ENCODE results near the gene RBMS3.
A peak's percentile ranks its signal among the peaks of the same experiment; 100 is the strongest.

RBMS3 gene

DNA sequence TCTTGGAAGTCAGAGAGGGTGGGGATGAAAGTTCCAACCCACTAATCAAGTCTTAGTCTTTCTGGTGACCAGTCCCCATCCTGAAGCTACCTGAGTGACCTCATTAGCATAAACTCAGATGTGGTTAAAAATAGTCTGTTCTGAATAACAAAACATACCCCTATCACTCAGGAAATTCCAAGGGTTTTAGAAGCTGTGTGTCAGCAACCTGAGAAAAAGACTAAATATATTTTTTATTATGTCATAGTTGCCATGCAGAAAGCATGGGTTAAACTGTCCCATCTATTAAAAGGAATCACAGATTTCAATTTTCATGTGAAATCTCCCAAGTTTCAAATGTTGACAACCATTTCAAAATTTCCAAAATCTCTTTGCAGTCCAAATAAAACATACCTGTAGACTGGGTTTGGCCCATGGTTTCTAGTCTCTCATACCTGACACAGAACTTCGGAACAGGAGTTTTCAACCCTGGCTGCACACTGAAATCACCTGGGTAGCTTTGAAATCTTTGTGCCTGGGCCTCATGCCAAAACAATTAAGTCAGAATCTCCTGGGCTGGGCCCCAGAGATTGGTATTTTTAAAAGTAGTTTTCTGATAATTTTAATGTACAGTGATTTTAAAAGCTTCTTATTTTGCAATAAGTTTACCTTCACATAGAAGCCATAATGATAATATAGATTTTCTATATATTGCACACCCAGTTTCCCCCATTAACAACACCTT, 476.3 kb downstream of the RBMS3 start:
- no peak overlapping the region for H3K27ac ChIP-seq (ENCODE audit: low read depth, low read length)
- no peaks in the 10 kb centered on the region for H3K36me3 ChIP-seq (ENCODE audit: control insufficient read depth in 1 of 2, insufficient read depth in 2 of 2, low read length in 2 of 2)
- H3K9ac ChIP-seq (ENCODE audit: low read depth in 1 of 2, low read length in 2 of 2), result no peak overlapping the region
- H3K27me3 ChIP-seq (ENCODE audit: control insufficient read depth in 1 of 2, insufficient read depth in 2 of 2, low read length in 2 of 2), result no peaks in the 10 kb centered on the region
- no peak overlapping the region for H3K4me3 ChIP-seq (ENCODE audit: low read depth in 1 of 2, low read length in 2 of 2)
- peaks cover 5 to 10% of the 10 kb centered on the region in 2 donors for H3K4me1 ChIP-seq (ENCODE audit: control insufficient read depth in 1 of 2, insufficient read depth in 2 of 2, low read length in 2 of 2)
- H3K9me3 ChIP-seq (ENCODE audit: control insufficient read depth in 1 of 2, low read length in 2 of 2), result no peaks in the 10 kb centered on the region

DNA sequence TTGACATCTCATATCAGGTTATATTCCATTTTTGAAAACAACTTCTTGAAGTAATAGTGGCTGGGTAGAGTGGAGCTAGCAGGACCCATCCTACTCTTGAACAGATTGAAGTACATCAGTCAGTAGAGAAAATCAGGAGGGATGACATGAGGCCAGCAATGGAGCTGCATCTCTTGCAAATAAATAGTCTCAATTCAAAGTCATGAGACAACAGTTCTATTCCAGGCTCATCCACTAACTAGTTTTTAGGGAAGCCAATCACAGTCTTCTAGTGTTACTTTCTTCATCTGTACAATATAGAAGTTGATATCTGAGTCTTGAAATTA, 477.2 kb downstream of the RBMS3 start:
- Histone ChIP-seq H3K9ac (ENCODE audit: low read depth in 1 of 2, low read length in 2 of 2) (no peak overlapping the region), H3K4me1 (ENCODE audit: control insufficient read depth in 1 of 2, insufficient read depth in 2 of 2, low read length in 2 of 2) (peaks cover 5 to 10% of the 10 kb centered on the region in 2 donors), H3K9me3 (ENCODE audit: control insufficient read depth in 1 of 2, low read length in 2 of 2) (no peaks in the 10 kb centered on the region), H3K27me3 (ENCODE audit: control insufficient read depth in 1 of 2, insufficient read depth in 2 of 2, low read length in 2 of 2) (no peaks in the 10 kb centered on the region), H3K27ac (ENCODE audit: low read depth, low read length) (no peak overlapping the region), H3K4me3 (ENCODE audit: low read depth in 1 of 2, low read length in 2 of 2) (no peak overlapping the region), H3K36me3 (ENCODE audit: control insufficient read depth in 1 of 2, insufficient read depth in 2 of 2, low read length in 2 of 2) (no peaks in the 10 kb centered on the region)

DNA sequence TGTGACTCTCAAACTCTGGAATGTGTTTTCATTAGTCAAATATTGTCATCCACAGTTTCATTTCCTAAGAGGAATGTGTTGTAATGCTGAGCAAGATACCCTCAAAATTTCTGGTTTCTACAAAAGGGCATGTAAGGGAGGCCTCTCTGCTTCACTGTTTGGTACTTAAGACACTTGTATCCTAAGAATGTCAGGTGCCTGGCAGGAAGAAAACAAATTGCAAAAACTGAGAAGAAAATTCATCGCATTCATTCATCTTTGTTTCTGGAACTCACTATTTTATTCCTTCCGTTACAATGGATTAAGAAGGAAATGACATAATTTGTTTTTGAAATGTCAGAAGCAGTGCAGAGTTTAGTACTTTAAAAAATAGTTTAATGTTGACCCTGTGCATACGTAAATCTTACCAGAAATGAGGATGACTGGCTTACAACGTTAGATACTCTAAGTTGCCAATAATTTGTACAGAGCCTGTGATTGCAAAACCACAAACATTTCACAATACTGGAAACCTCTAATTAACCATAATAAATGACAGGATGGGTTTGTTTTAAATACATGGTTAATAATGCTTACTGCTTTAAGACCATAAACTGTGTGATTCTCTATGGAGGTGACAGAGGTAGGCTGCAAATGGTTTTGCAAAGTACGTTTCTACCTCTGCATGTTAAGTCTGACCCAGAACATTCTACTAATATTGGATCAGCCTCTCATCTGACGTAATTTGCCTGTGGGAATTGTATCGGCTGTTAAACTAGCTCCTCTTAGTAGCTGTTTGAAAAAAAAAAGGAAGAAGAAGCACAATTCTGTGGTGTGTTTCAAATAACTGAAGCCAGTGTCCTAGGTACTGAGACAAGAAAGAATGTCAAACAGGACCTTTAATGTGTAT, 477.8 kb downstream of the RBMS3 start:
- peaks cover 5 to 10% of the 10 kb centered on the region in 2 donors for H3K4me1 ChIP-seq (ENCODE audit: control insufficient read depth in 1 of 2, insufficient read depth in 2 of 2, low read length in 2 of 2)
- H3K9me3 ChIP-seq (ENCODE audit: control insufficient read depth in 1 of 2, low read length in 2 of 2), result no peaks in the 10 kb centered on the region
- no peak overlapping the region for H3K4me3 ChIP-seq (ENCODE audit: low read depth in 1 of 2, low read length in 2 of 2)
- H3K9ac ChIP-seq (ENCODE audit: low read depth in 1 of 2, low read length in 2 of 2), result no peak overlapping the region
- no peaks in the 10 kb centered on the region for H3K27me3 ChIP-seq (ENCODE audit: control insufficient read depth in 1 of 2, insufficient read depth in 2 of 2, low read length in 2 of 2)
- peak overlapping the region; percentile 22 for H3K27ac ChIP-seq (ENCODE audit: low read depth, low read length)
- no peaks in the 10 kb centered on the region for H3K36me3 ChIP-seq (ENCODE audit: control insufficient read depth in 1 of 2, insufficient read depth in 2 of 2, low read length in 2 of 2)

DNA sequence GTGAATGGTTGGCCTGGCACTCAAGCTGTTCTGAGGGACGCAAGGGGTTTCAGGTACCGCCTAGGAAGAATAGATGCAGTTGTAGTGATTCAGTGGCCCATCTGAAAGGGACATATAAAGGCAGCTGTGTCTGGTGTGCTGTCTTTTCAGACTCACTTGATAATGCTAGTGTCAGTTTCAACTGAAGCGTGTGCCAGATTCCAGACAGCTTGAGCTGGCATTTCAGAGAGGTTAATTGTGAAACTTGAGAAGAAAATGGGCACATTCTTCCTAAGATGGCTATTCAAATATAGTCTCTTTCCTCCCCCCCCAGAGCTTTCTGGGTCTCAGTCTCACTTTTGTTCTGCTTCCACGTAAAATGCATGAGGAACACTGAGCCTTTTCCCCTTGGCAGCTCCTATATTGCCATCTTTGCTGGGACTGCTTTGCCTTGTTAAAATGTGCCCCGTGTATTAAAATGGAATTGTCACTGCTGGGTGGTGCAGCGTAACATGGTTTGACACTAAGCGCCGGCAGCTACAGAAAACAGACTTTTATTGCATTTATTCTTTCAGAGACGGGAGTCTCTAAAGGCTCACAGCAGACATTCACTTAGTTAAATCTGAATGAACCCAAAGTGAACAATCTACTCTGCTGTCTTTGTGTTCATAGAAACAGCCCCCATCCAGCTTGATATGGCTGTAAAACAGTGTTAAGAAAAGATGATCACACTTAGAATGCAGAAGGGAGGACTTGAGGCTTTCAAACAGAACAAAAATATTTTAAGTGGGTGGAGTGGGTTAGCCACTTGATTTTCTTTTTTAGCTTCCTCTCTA, 478.7 kb downstream of the RBMS3 start:
- H3K9me3 ChIP-seq (ENCODE audit: control insufficient read depth in 1 of 2, low read length in 2 of 2), result no peaks in the 10 kb centered on the region
- no peak overlapping the region for H3K4me3 ChIP-seq (ENCODE audit: low read depth in 1 of 2, low read length in 2 of 2)
- H3K9ac ChIP-seq (ENCODE audit: low read depth in 1 of 2, low read length in 2 of 2), result no peak overlapping the region
- peaks cover 5 to 10% of the 10 kb centered on the region in 2 donors for H3K4me1 ChIP-seq (ENCODE audit: control insufficient read depth in 1 of 2, insufficient read depth in 2 of 2, low read length in 2 of 2)
- no peaks in the 10 kb centered on the region for H3K27me3 ChIP-seq (ENCODE audit: control insufficient read depth in 1 of 2, insufficient read depth in 2 of 2, low read length in 2 of 2)
- H3K36me3 ChIP-seq (ENCODE audit: control insufficient read depth in 1 of 2, insufficient read depth in 2 of 2, low read length in 2 of 2), result no peaks in the 10 kb centered on the region
- H3K27ac ChIP-seq (ENCODE audit: low read depth, low read length), result peak overlapping the region; percentile 22

DNA sequence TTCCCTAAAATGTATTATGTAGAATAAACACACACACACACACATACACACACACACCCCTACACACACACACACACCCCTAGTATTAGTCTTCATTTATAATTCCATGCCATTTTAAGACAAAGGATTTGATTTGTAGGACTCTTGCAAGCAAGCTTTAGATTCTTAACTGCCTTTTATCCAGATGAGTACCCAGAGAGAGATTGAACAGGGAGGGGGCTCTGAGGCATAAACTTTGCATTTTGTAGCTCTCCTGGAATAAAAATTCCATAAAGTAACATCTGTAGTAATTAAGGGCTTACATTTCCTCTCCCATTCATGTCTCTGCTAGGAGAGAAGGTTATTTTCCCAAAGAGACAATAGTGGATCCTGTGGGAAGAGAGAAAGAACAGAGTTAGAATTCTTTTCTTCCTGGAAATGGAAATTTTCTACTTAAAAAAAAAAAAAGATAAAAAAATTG, 479.4 kb downstream of the RBMS3 start:
- Histone ChIP-seq H3K36me3 (ENCODE audit: control insufficient read depth in 1 of 2, insufficient read depth in 2 of 2, low read length in 2 of 2) (no peaks in the 10 kb centered on the region), H3K4me1 (ENCODE audit: control insufficient read depth in 1 of 2, insufficient read depth in 2 of 2, low read length in 2 of 2) (peaks cover 5 to 10% of the 10 kb centered on the region in 2 donors), H3K4me3 (ENCODE audit: low read depth in 1 of 2, low read length in 2 of 2) (no peak overlapping the region), H3K27me3 (ENCODE audit: control insufficient read depth in 1 of 2, insufficient read depth in 2 of 2, low read length in 2 of 2) (no peaks in the 10 kb centered on the region), H3K9ac (ENCODE audit: low read depth in 1 of 2, low read length in 2 of 2) (no peak overlapping the region), H3K9me3 (ENCODE audit: control insufficient read depth in 1 of 2, low read length in 2 of 2) (no peaks in the 10 kb centered on the region), H3K27ac (ENCODE audit: low read depth, low read length) (no peak overlapping the region)

DNA sequence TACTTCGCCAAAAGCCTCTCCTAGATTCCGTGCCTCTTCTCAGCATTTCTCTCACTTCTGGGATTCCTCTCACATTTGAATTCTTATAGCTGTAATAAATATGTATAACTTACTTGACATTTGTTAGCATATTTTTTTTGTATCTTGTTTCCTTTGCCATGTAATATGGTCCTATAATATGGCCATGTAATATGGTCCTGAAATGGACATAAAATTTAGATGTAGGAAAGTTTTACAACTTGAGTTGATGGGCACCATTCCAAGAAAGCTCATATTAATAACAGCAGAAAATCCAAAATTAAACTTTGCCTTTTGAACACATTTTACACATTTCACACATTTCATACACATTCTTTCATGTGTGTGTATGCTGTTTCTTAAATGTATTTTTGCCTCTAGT, 480.6 kb downstream of the RBMS3 start:
- Histone ChIP-seq H3K9ac (ENCODE audit: low read depth in 1 of 2, low read length in 2 of 2) (no peak overlapping the region), H3K4me3 (ENCODE audit: low read depth in 1 of 2, low read length in 2 of 2) (no peak overlapping the region), H3K9me3 (ENCODE audit: control insufficient read depth in 1 of 2, low read length in 2 of 2) (no peaks in the 10 kb centered on the region), H3K4me1 (ENCODE audit: control insufficient read depth in 1 of 2, insufficient read depth in 2 of 2, low read length in 2 of 2) (peaks cover 5 to 10% of the 10 kb centered on the region in 2 donors), H3K27me3 (ENCODE audit: control insufficient read depth in 1 of 2, insufficient read depth in 2 of 2, low read length in 2 of 2) (no peaks in the 10 kb centered on the region), H3K27ac (ENCODE audit: low read depth, low read length) (no peak overlapping the region), H3K36me3 (ENCODE audit: control insufficient read depth in 1 of 2, insufficient read depth in 2 of 2, low read length in 2 of 2) (no peaks in the 10 kb centered on the region)

DNA sequence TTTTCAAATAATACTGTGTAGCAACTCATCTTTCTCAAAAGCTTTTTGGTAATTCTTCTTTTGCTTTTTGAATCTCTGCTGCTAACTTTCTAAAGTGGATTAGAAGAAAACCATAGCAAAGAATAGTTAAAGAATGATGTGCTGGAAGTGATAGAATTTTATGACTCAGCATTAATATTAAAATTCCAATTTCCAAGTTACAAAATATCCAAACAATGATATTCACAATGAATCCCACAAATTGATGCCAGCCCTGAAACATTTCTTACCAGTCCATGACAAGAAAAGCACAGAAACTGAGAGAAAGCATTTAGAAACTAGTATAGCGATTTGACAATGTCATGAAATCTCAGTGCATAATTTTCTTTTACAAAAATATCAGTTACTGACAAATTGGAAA, 482.2 kb downstream of the RBMS3 start:
- no peak overlapping the region for H3K27ac ChIP-seq (ENCODE audit: low read depth, low read length)
- no peaks in the 10 kb centered on the region for H3K36me3 ChIP-seq (ENCODE audit: control insufficient read depth in 1 of 2, insufficient read depth in 2 of 2, low read length in 2 of 2)
- no peak overlapping the region for H3K9ac ChIP-seq (ENCODE audit: low read depth in 1 of 2, low read length in 2 of 2)
- no peaks in the 10 kb centered on the region for H3K9me3 ChIP-seq (ENCODE audit: control insufficient read depth in 1 of 2, low read length in 2 of 2)
- no peaks in the 10 kb centered on the region for H3K27me3 ChIP-seq (ENCODE audit: control insufficient read depth in 1 of 2, insufficient read depth in 2 of 2, low read length in 2 of 2)
- H3K4me1 ChIP-seq (ENCODE audit: control insufficient read depth in 1 of 2, insufficient read depth in 2 of 2, low read length in 2 of 2), result peaks cover 5 to 10% of the 10 kb centered on the region in 2 donors
- no peak overlapping the region for H3K4me3 ChIP-seq (ENCODE audit: low read depth in 1 of 2, low read length in 2 of 2)

DNA sequence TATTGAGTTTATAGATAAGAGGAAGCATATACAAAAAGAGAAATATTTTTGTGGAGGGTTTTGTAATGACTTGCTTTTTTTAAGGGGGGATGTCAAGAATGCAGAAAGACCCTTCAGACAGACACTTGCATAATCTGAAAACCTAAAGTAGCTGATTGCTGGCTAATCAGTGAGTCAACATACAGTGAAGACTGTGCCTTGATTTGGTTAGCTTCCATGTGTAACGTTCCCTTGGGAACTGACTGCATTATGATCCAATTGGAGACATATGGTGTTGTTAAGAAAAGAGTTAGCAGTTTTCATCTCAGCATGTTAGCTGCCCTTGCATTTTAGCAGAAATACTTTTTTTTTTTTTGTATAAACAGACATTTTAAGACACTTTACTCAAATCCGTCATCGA, 483.2 kb downstream of the RBMS3 start:
- peaks cover 5% of the 10 kb centered on the region in 2 donors for H3K4me1 ChIP-seq (ENCODE audit: control insufficient read depth in 1 of 2, insufficient read depth in 2 of 2, low read length in 2 of 2)
- no peak overlapping the region for H3K9ac ChIP-seq (ENCODE audit: low read depth in 1 of 2, low read length in 2 of 2)
- H3K4me3 ChIP-seq (ENCODE audit: low read depth in 1 of 2, low read length in 2 of 2), result no peak overlapping the region
- no peaks in the 10 kb centered on the region for H3K36me3 ChIP-seq (ENCODE audit: control insufficient read depth in 1 of 2, insufficient read depth in 2 of 2, low read length in 2 of 2)
- H3K9me3 ChIP-seq (ENCODE audit: control insufficient read depth in 1 of 2, low read length in 2 of 2), result no peaks in the 10 kb centered on the region
- H3K27me3 ChIP-seq (ENCODE audit: control insufficient read depth in 1 of 2, insufficient read depth in 2 of 2, low read length in 2 of 2), result no peaks in the 10 kb centered on the region
- no peak overlapping the region for H3K27ac ChIP-seq (ENCODE audit: low read depth, low read length)

DNA sequence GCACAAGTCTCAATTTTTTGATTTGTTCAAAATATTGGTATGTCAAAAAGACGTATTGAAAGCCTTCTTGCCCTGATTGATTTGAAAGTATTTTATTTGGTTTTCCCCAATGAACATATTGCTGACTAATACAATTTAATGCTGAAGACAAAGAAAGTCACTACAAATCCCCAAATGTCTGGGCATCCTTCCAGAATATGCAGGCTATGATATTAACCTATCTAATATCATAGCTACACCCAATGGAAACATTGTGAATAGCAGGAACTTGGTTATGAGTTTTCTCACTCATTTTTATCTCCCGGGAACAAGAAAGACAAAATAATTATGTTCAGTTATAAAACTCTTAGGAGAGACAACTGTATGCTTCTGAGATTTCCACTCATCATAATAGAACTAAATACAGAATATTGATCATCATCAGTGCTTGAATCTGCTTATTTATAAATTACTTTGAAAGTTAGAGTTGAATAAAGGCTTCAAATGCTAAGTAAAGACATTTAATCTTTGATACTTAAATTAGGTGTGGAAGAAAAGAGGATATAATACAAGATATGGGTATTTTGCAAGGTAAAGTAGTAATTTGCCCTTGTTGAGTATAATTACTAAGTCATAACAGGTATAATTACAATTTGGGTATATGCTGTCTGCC, 483.9 kb downstream of the RBMS3 start:
- no peak overlapping the region for H3K9ac ChIP-seq (ENCODE audit: low read depth in 1 of 2, low read length in 2 of 2)
- no peak overlapping the region for H3K27ac ChIP-seq (ENCODE audit: low read depth, low read length)
- no peaks in the 10 kb centered on the region for H3K27me3 ChIP-seq (ENCODE audit: control insufficient read depth in 1 of 2, insufficient read depth in 2 of 2, low read length in 2 of 2)
- H3K36me3 ChIP-seq (ENCODE audit: control insufficient read depth in 1 of 2, insufficient read depth in 2 of 2, low read length in 2 of 2), result no peaks in the 10 kb centered on the region
- no peaks in the 10 kb centered on the region for H3K9me3 ChIP-seq (ENCODE audit: control insufficient read depth in 1 of 2, low read length in 2 of 2)
- H3K4me3 ChIP-seq (ENCODE audit: low read depth in 1 of 2, low read length in 2 of 2), result no peak overlapping the region
- H3K4me1 ChIP-seq (ENCODE audit: control insufficient read depth in 1 of 2, insufficient read depth in 2 of 2, low read length in 2 of 2), result no peaks in the 10 kb centered on the region
